Activated T-helper 2 cell treated with anti-CD3 and anti-CD28 coated beads, Interferon-gamma antibody, Interleukin-2, Interleukin-4, amounts not matched to agents 10 μg/mL and 5 μg/mL and 100 μg/mL, durations not matched to agents 14 hours and 24 hours and 36 hours (primary cell): ENCODE measurements around the gene KLHL5. TPM values are rescaled to one million over a fixed set of nuclear protein-coding genes. Genes with fewer than 3 reads are reported as not detected.
"Not testable (repeated sequence)": the region's sequence is repeated elsewhere in the genome, so short reads cannot be mapped to it uniquely, and the experiment has no call there.

ENCODE experiments used
- DNase-seq: peaks from one replicate; pipeline ENCODE4 v3.0.0; 2021; ENCODE audit warnings: low spot score
- H3K27ac Mint-ChIP-seq: one replicate; pipeline ENCODE4 v1.8.0; 2021; ENCODE audit warnings: mixed read lengths
- H3K27me3 Mint-ChIP-seq: one replicate; pipeline ENCODE4 v1.8.0; 2021; ENCODE audit warnings: low read depth, mixed read lengths
- H3K36me3 Mint-ChIP-seq: one replicate; pipeline ENCODE4 v1.8.0; 2021; ENCODE audit warnings: low read depth, mixed read lengths
- H3K4me1 Mint-ChIP-seq: one replicate; pipeline ENCODE4 v1.8.0; 2021; ENCODE audit warnings: low read depth, mixed read lengths
- H3K4me3 Mint-ChIP-seq: one replicate; pipeline ENCODE4 v1.8.0; 2021; ENCODE audit warnings: low read depth, mild to moderate bottlenecking, moderate library complexity, mixed read lengths
- H3K9me3 Mint-ChIP-seq: one replicate; pipeline ENCODE4 v1.8.0; 2021; ENCODE audit warnings: mixed read lengths
- intact Hi-C: fragments of 100-400 bp; cut with micrococcal nuclease; formaldehyde crosslinking; loops from one replicate; pipeline ENCODE4 v1.15.1; 2023
- total RNA-seq: library from RNA; stranded (reverse); gene quantifications from 2 replicates; pipeline ENCODE4 v1.2.3, GENCODE V29; 2022

Gene KLHL5
- total RNA-seq, 1 donor from 2014 or later, result 30.1 TPM

GRCh38 chr4:39124885-39125599 lies 63.0 kb downstream of the KLHL5 start:
- Mint-ChIP-seq H3K9me3 (no peaks in the 10 kb centered on the region), H3K27me3 (no peaks in the 10 kb centered on the region), H3K4me1 (peaks cover 2% of the 10 kb centered on the region), H3K4me3 (no peak overlapping the region), H3K27ac (no peak overlapping the region), H3K36me3 (peaks cover 32% of the 10 kb centered on the region)
- intact Hi-C loops, result no loop called here
- no peak for DNase-seq

- DNase-seq, result no peak
- peaks cover under 1% of the 10 kb centered on the region for H3K4me1 Mint-ChIP-seq
- H3K27me3 Mint-ChIP-seq, result no peaks in the 10 kb centered on the region
- H3K36me3 Mint-ChIP-seq, result peaks cover 31% of the 10 kb centered on the region
- no peak overlapping the region for H3K27ac Mint-ChIP-seq
- H3K9me3 Mint-ChIP-seq, result no peaks in the 10 kb centered on the region
- intact Hi-C loops, result no loop called here
- no peak overlapping the region for H3K4me3 Mint-ChIP-seq
Observed at GRCh38 chr4:39125600-39125985, 63.6 kb downstream of the KLHL5 start.

GRCh38 chr4:39126256-39127095 lies 64.4 kb downstream of the KLHL5 start:
- Mint-ChIP-seq H3K27me3 (no peaks in the 10 kb centered on the region), H3K9me3 (no peaks in the 10 kb centered on the region), H3K36me3 (peaks cover 33% of the 10 kb centered on the region), H3K4me3 (no peak overlapping the region), H3K4me1 (no peaks in the 10 kb centered on the region), H3K27ac (no peak overlapping the region)
- intact Hi-C loops, result no loop called here
- no peak for DNase-seq

- H3K27ac Mint-ChIP-seq, result no peak overlapping the region
- no peak overlapping the region for H3K4me3 Mint-ChIP-seq
- no peaks in the 10 kb centered on the region for H3K9me3 Mint-ChIP-seq
- intact Hi-C loops, result loop anchor here (2.0 kb wide), 1 partner anchor 375 kb away; no protein-coding TSS in a partner anchor
- H3K4me1 Mint-ChIP-seq, result peaks cover 5% of the 10 kb centered on the region
- no peaks in the 10 kb centered on the region for H3K27me3 Mint-ChIP-seq
- no peak for DNase-seq
- H3K36me3 Mint-ChIP-seq, result peaks cover 15% of the 10 kb centered on the region
Observed at GRCh38 chr4:39133623-39134022, 71.6 kb downstream of the KLHL5 start.

- DNase-seq, result no peak
- Mint-ChIP-seq H3K27ac (no peak overlapping the region), H3K36me3 (peaks cover 14% of the 10 kb centered on the region), H3K4me1 (peaks cover 5% of the 10 kb centered on the region), H3K27me3 (no peaks in the 10 kb centered on the region), H3K4me3 (no peak overlapping the region), H3K9me3 (no peaks in the 10 kb centered on the region)
- intact Hi-C loops, result loop anchor here (1.0 to 5.0 kb wide), 4 partner anchors 92 to 376 kb away; partner anchors contain the start of gene TLR6
Observed at GRCh38 chr4:39134683-39135306, 72.8 kb downstream of the KLHL5 start.

- H3K9me3 Mint-ChIP-seq, DNase-seq, H3K4me3 Mint-ChIP-seq, H3K4me1 Mint-ChIP-seq, H3K27me3 Mint-ChIP-seq, H3K36me3 Mint-ChIP-seq, H3K27ac Mint-ChIP-seq: not testable (repeated sequence)
- intact Hi-C loops, result loop anchor here (5.0 kb wide), 1 partner anchor 96 kb away; no protein-coding TSS in a partner anchor
Observed at GRCh38 chr4:39138227-39138626, 76.2 kb downstream of the KLHL5 start.

- intact Hi-C loops, result no loop called here
- Mint-ChIP-seq H3K36me3 (no peaks in the 10 kb centered on the region), H3K4me3 (no peak overlapping the region), H3K9me3 (no peaks in the 10 kb centered on the region), H3K4me1 (peaks cover 2% of the 10 kb centered on the region), H3K27me3 (no peaks in the 10 kb centered on the region), H3K27ac (no peak overlapping the region)
- no peak for DNase-seq
Observed at GRCh38 chr4:39146211-39146610, 84.2 kb downstream of the KLHL5 start.

- DNase-seq, result no peak
- Mint-ChIP-seq H3K9me3 (no peaks in the 10 kb centered on the region), H3K4me1 (peaks cover 2% of the 10 kb centered on the region), H3K27ac (no peak overlapping the region), H3K27me3 (no peaks in the 10 kb centered on the region), H3K36me3 (no peaks in the 10 kb centered on the region), H3K4me3 (no peak overlapping the region)
- intact Hi-C loops, result no loop called here
Observed at GRCh38 chr4:39154009-39154408, 92.0 kb downstream of the KLHL5 start.

GRCh38 chr4:39157520-39157919 lies 95.5 kb downstream of the KLHL5 start:
- H3K4me1 Mint-ChIP-seq, result no peaks in the 10 kb centered on the region
- H3K4me3 Mint-ChIP-seq, result no peak overlapping the region
- H3K9me3 Mint-ChIP-seq, result no peaks in the 10 kb centered on the region
- H3K27ac Mint-ChIP-seq, result no peak overlapping the region
- no peak for DNase-seq
- no peaks in the 10 kb centered on the region for H3K36me3 Mint-ChIP-seq
- intact Hi-C loops, result no loop called here
- H3K27me3 Mint-ChIP-seq, result no peaks in the 10 kb centered on the region

GRCh38 chr4:39166177-39166576 lies 104.1 kb downstream of the KLHL5 start:
- intact Hi-C loops, result no loop called here
- no peaks in the 10 kb centered on the region for H3K36me3 Mint-ChIP-seq
- H3K27ac Mint-ChIP-seq, result no peak overlapping the region
- peaks cover 4% of the 10 kb centered on the region for H3K4me1 Mint-ChIP-seq
- no peak overlapping the region for H3K4me3 Mint-ChIP-seq
- no peak for DNase-seq
- peaks cover 11% of the 10 kb centered on the region for H3K27me3 Mint-ChIP-seq
- no peaks in the 10 kb centered on the region for H3K9me3 Mint-ChIP-seq

- H3K36me3 Mint-ChIP-seq, result no peaks in the 10 kb centered on the region
- intact Hi-C loops, result no loop called here
- H3K4me1 Mint-ChIP-seq, result peaks cover 4% of the 10 kb centered on the region
- H3K27ac Mint-ChIP-seq, result no peak overlapping the region
- H3K27me3 Mint-ChIP-seq, result peaks cover 13% of the 10 kb centered on the region
- no peak overlapping the region for H3K4me3 Mint-ChIP-seq
- DNase-seq, result no peak
- H3K9me3 Mint-ChIP-seq, result no peaks in the 10 kb centered on the region
Observed at GRCh38 chr4:39166669-39167068, 104.6 kb downstream of the KLHL5 start.

- no peak overlapping the region for H3K27ac Mint-ChIP-seq
- no peak for DNase-seq
- H3K4me1 Mint-ChIP-seq, result peaks cover 4% of the 10 kb centered on the region
- no peaks in the 10 kb centered on the region for H3K9me3 Mint-ChIP-seq
- H3K36me3 Mint-ChIP-seq, result no peaks in the 10 kb centered on the region
- peaks cover 21% of the 10 kb centered on the region for H3K27me3 Mint-ChIP-seq
- intact Hi-C loops, result no loop called here
- H3K4me3 Mint-ChIP-seq, result no peak overlapping the region
Observed at GRCh38 chr4:39169426-39169825, 107.4 kb downstream of the KLHL5 start.

- H3K27ac Mint-ChIP-seq, result no peak overlapping the region
- intact Hi-C loops, result no loop called here
- peaks cover 25% of the 10 kb centered on the region for H3K27me3 Mint-ChIP-seq
- no peaks in the 10 kb centered on the region for H3K36me3 Mint-ChIP-seq
- H3K4me1 Mint-ChIP-seq, result peaks cover 4% of the 10 kb centered on the region
- H3K9me3 Mint-ChIP-seq, result no peaks in the 10 kb centered on the region
- DNase-seq, result no peak
- no peak overlapping the region for H3K4me3 Mint-ChIP-seq
Observed at GRCh38 chr4:39170301-39170700, 108.3 kb downstream of the KLHL5 start.
